ENCODE results near the gene NMNAT3. TPM values are rescaled to one million over a fixed set of nuclear protein-coding genes. Genes with fewer than 3 reads are reported as not detected.
"Not testable (repeated sequence)": the region's sequence is repeated elsewhere in the genome, so short reads cannot be mapped to it uniquely, and the experiment has no call there.

NMNAT3 gene
- total RNA-seq, 4 donors from 2014 or later, result 9.6 to 17.1 (median 11.3) TPM

- no peaks in the 10 kb centered on the region for H3K9me3 ChIP-seq
- no peaks in the 10 kb centered on the region for H3K4me1 ChIP-seq
- H3K27me3 ChIP-seq, result no peaks in the 10 kb centered on the region
- WGBS, 2 donors (ENCODE audit: low coverage in 1 of 2), result 54% methylated on average over 1 of the region's 1 CpG; no CpG with 5 or more reads in 1 of the 2 donors
- no peak for ATAC-seq
- no peak overlapping the region for H3K4me3 ChIP-seq
- no peak overlapping the region for H3K27ac ChIP-seq
- H3K36me3 ChIP-seq, result no peaks in the 10 kb centered on the region
- TF ChIP-seq POLR2A (IDR thresholded peaks at IDR 0.05), result no peak
- no peak for TF ChIP-seq POLR2AphosphoS5 (IDR thresholded peaks at IDR 0.05)
- TF ChIP-seq, protein P1, sequence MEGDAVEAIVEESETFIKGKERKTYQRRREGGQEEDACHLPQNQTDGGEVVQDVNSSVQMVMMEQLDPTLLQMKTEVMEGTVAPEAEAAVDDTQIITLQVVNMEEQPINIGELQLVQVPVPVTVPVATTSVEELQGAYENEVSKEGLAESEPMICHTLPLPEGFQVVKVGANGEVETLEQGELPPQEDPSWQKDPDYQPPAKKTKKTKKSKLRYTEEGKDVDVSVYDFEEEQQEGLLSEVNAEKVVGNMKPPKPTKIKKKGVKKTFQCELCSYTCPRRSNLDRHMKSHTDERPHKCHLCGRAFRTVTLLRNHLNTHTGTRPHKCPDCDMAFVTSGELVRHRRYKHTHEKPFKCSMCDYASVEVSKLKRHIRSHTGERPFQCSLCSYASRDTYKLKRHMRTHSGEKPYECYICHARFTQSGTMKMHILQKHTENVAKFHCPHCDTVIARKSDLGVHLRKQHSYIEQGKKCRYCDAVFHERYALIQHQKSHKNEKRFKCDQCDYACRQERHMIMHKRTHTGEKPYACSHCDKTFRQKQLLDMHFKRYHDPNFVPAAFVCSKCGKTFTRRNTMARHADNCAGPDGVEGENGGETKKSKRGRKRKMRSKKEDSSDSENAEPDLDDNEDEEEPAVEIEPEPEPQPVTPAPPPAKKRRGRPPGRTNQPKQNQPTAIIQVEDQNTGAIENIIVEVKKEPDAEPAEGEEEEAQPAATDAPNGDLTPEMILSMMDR (IDR thresholded peaks at IDR 0.05), result no peak
- no peak for TF ChIP-seq EP300 (IDR thresholded peaks at IDR 0.05)
Observed at GRCh38 chr3:139586420-139587017, 91.3 kb downstream of the NMNAT3 start.

- H3K9me3 ChIP-seq, result no peaks in the 10 kb centered on the region
- WGBS, 2 donors (ENCODE audit: low coverage in 1 of 2), result 33 to 79% methylated on average over 2 to 3 of the region's 4 CpGs
- TF ChIP-seq EP300 (IDR thresholded peaks at IDR 0.05), result no peak
- no peak for TF ChIP-seq POLR2A (IDR thresholded peaks at IDR 0.05)
- TF ChIP-seq, protein P1 (IDR thresholded peaks at IDR 0.05), result no peak
- TF ChIP-seq POLR2AphosphoS5 (IDR thresholded peaks at IDR 0.05), result no peak
- no peak overlapping the region for H3K27ac ChIP-seq
- no peak for ATAC-seq
- H3K27me3 ChIP-seq, result no peaks in the 10 kb centered on the region
- H3K4me3 ChIP-seq, result no peak overlapping the region
- no peaks in the 10 kb centered on the region for H3K36me3 ChIP-seq
- no peaks in the 10 kb centered on the region for H3K4me1 ChIP-seq
Observed at GRCh38 chr3:139585820-139586219, 92.0 kb downstream of the NMNAT3 start.

DNA sequence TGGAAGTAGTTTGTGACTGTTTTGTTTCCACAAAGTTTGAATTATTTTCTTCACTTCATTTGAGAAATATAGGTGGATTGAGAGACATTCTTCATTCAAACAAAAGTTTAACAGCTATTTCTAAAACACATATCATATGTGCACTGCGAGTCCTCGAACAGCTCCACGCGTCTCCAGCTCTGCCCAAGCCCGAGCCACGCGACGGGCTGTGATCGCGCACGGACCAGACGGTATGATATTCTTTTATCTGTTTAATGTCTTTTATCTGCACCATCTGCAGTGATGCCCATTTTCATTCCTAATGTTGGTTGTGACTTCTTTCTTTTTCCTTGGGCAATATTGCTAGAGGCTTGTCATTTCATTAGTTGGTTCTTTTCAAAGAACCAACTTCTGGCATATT, 94.1 kb downstream of the NMNAT3 start:
- not testable (repeated sequence) for H3K4me1 ChIP-seq, H3K4me3 ChIP-seq, ATAC-seq, H3K9me3 ChIP-seq, H3K27me3 ChIP-seq, H3K27ac ChIP-seq
- H3K36me3 ChIP-seq, result peaks cover 0 to 13% of the 10 kb centered on the region in 2 donors
- 96 to 98% methylated on average over 3 to 12 of the region's 12 CpGs for WGBS, 2 donors (ENCODE audit: low coverage in 1 of 2)

- 87% methylated on average over 6 of the region's 7 CpGs; no CpG with 5 or more reads in 1 of the 2 donors for WGBS, 2 donors (ENCODE audit: low coverage in 1 of 2)
- H3K9me3 ChIP-seq, result no peaks in the 10 kb centered on the region
Observed at GRCh38 chr3:139578783-139579182, 99.0 kb downstream of the NMNAT3 start.

GRCh38 chr3:139577909-139578308, 99.9 kb downstream of the NMNAT3 start:
- peaks cover 0 to 15% (median 6%) of the 10 kb centered on the region in 3 donors for H3K4me1 ChIP-seq
- H3K4me3 ChIP-seq, result no peak overlapping the region
- no peak for ATAC-seq
- H3K9me3 ChIP-seq, result no peaks in the 10 kb centered on the region
- no peaks in the 10 kb centered on the region for H3K27me3 ChIP-seq
- H3K27ac ChIP-seq, result no peak overlapping the region
- H3K36me3 ChIP-seq, result peaks cover 0 to 28% of the 10 kb centered on the region in 2 donors
- TF ChIP-seq POLR2AphosphoS5 (IDR thresholded peaks at IDR 0.05) (no peak), EP300 (IDR thresholded peaks at IDR 0.05) (no peak), POLR2A (IDR thresholded peaks at IDR 0.05) (no peak)
- TF ChIP-seq, protein P1 (IDR thresholded peaks at IDR 0.05), result no peak

More at GRCh38 chr3:139578783-139579182, 99.0 kb downstream of the NMNAT3 start:
- Histone ChIP-seq H3K4me3 (no peak overlapping the region), H3K27me3 (no peaks in the 10 kb centered on the region), H3K36me3 (peaks cover 0 to 28% of the 10 kb centered on the region in 2 donors), H3K4me1 (peaks cover 0 to 7% (median 5%) of the 10 kb centered on the region in 3 donors), H3K27ac (no peak overlapping the region)
- ATAC-seq, result no peak
- TF ChIP-seq, protein P1 (IDR thresholded peaks at IDR 0.05), result no peak
- no peak for TF ChIP-seq EP300 (IDR thresholded peaks at IDR 0.05)
- no peak for TF ChIP-seq POLR2AphosphoS5 (IDR thresholded peaks at IDR 0.05)
- TF ChIP-seq POLR2A (IDR thresholded peaks at IDR 0.05), result no peak
